ENCODE measurements around the gene PRKCA. TPM values are rescaled to one million over a fixed set of nuclear protein-coding genes. Genes with fewer than 3 reads are reported as not detected.

PRKCA gene
- total RNA-seq, 4 donors from 2014 or later, result 9.8 to 25.6 (median 12.2) TPM

DNA sequence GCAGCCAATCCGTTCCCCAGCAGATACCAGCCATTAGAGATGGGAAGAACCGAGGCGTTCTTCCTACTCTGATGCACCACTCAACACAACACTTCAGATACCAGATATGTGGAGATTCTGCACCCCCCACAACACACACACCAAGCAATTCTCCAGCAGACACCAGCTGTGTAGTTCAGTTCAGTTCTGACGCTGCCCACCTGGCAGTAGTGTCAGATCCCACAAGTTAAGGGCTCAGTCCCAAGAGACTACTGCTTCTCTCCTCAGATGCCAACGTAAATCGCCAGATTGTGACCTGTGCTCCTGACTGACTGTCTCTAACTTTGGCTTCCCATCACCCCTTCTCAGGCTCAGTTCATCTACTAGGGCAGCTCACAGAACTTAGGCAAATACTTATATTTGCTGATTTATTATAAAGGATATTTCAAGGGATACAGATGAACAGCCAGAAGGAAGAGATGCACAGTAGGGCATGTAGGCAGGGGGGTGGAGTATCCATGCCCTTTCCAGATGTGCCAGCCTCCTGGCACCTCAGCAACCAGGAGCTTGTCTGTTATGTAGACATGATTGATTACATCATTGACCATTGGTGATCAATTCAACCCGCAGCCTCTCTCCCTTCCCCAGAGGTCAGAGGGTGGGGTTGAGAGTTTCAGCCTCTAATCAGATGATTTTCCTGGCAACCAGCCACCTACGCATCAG is 110.6 kb downstream of the PRKCA start:
- Histone ChIP-seq H3K4me3 (no peak overlapping the region), H3K4me1 (no peaks in the 10 kb centered on the region), H3K27ac (no peak overlapping the region), H3K36me3 (no peaks in the 10 kb centered on the region), H3K27me3 (no peaks in the 10 kb centered on the region), H3K9me3 (no peaks in the 10 kb centered on the region)
- DNase-seq (ENCODE audit: low spot score in 2 of 2), result no peak
- WGBS, result 92% methylated on average over 8 of the region's 8 CpGs
- TF ChIP-seq POLR2A (IDR thresholded peaks at IDR 0.05) (no peak), EP300 (IDR thresholded peaks at IDR 0.05) (no peak), POLR2AphosphoS5 (IDR thresholded peaks at IDR 0.05) (no peak)
- TF ChIP-seq, protein P1, sequence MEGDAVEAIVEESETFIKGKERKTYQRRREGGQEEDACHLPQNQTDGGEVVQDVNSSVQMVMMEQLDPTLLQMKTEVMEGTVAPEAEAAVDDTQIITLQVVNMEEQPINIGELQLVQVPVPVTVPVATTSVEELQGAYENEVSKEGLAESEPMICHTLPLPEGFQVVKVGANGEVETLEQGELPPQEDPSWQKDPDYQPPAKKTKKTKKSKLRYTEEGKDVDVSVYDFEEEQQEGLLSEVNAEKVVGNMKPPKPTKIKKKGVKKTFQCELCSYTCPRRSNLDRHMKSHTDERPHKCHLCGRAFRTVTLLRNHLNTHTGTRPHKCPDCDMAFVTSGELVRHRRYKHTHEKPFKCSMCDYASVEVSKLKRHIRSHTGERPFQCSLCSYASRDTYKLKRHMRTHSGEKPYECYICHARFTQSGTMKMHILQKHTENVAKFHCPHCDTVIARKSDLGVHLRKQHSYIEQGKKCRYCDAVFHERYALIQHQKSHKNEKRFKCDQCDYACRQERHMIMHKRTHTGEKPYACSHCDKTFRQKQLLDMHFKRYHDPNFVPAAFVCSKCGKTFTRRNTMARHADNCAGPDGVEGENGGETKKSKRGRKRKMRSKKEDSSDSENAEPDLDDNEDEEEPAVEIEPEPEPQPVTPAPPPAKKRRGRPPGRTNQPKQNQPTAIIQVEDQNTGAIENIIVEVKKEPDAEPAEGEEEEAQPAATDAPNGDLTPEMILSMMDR (IDR thresholded peaks at IDR 0.05), result no peak

DNA sequence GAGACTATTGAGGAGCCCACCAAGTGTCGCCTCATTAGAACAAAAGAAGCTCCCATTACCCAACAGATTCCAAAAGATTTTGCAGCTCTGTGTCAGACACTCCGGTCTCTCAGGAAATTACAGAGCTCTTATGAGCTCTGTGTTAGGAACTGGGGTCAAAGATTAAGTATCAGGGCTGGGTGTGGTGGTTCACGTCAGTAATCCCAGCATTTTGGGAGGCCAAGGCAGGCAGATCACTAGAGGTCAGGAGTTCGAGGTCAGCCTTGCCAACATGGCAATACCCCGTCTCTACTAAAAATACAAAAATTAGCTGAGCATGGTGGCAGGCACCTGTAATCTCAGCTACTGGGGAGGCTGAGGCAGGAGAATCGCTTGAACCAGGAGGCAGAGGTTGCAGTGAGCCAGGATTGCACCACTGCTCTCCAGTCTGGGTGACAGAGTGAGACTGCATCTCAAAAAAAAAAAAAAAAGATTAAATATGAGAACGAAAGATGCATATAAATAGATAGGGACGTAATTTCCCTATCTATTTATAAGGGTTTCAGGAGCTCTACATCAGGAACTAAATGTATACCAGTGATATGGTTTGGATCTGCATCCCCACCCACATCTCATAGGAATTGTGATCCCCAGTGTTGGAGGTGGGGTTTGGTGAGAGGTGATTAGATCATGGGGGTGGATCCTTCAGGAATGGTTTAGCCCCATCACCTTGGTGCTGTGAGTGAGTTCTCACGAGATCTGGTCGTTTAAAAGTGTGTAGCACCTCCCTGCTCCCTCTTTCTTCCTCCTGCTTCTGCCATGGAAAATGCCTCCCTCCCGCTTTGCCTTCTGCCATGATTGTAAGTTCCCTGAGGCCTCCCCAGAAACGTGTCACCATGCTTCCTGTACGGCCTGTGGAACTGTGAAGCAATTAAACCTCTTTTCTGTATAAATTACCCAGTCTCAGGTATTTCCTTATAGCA is 111.4 kb downstream of the PRKCA start:
- H3K27ac ChIP-seq, result no peak overlapping the region
- WGBS, result 74% methylated on average over 13 of the region's 13 CpGs

DNA sequence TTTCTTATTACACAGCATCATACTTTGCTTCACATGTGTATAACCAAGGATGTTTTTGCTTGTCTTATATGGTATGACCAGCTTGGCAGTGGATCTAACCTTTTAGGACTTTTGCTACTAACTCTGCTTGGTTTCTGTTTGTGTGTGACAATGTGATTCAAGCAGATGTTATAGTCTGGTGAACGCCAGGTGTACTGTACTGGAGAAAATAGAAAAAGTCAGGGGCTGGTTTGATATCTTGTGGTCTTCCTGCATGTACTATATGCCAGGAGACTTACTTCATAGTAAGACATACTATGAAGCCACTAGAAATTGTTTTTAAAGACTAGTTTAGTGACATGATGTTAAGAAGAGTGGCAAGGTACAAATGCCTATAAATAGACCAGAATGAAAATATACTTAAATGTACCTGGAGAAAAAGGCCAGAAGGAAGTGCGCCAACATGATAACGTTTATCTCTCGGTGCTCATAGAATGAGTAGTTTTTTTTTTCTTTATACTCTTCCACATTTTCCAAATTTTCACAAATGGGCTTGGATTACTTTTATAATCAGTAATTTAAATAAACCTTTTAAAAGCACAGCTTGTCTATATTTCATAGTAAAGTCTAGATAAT is 112.3 kb downstream of the PRKCA start:
- H3K9me3 ChIP-seq, result no peaks in the 10 kb centered on the region
- no peak overlapping the region for H3K4me3 ChIP-seq
- no peaks in the 10 kb centered on the region for H3K36me3 ChIP-seq
- no peaks in the 10 kb centered on the region for H3K27me3 ChIP-seq
- H3K4me1 ChIP-seq, result no peaks in the 10 kb centered on the region
- H3K27ac ChIP-seq, result no peak overlapping the region
- 82% methylated on average over 4 of the region's 4 CpGs for WGBS
- no peak for DNase-seq (ENCODE audit: low spot score in 2 of 2)
- TF ChIP-seq POLR2A (IDR thresholded peaks at IDR 0.05), result no peak
- TF ChIP-seq, protein P1 (IDR thresholded peaks at IDR 0.05), result no peak
- no peak for TF ChIP-seq EP300 (IDR thresholded peaks at IDR 0.05)
- no peak for TF ChIP-seq POLR2AphosphoS5 (IDR thresholded peaks at IDR 0.05)

More for the DNA sequence above, 111.4 kb downstream of the PRKCA start:
- H3K9me3 ChIP-seq, result no peaks in the 10 kb centered on the region
- no peak overlapping the region for H3K4me3 ChIP-seq
- DNase-seq (ENCODE audit: low spot score in 2 of 2), result no peak
- H3K36me3 ChIP-seq, result no peaks in the 10 kb centered on the region
- no peaks in the 10 kb centered on the region for H3K27me3 ChIP-seq
- TF ChIP-seq POLR2A (IDR thresholded peaks at IDR 0.05) (no peak), POLR2AphosphoS5 (IDR thresholded peaks at IDR 0.05) (no peak), EP300 (IDR thresholded peaks at IDR 0.05) (no peak)
- TF ChIP-seq, protein P1 (IDR thresholded peaks at IDR 0.05), result no peak
- H3K4me1 ChIP-seq, result no peaks in the 10 kb centered on the region

DNA sequence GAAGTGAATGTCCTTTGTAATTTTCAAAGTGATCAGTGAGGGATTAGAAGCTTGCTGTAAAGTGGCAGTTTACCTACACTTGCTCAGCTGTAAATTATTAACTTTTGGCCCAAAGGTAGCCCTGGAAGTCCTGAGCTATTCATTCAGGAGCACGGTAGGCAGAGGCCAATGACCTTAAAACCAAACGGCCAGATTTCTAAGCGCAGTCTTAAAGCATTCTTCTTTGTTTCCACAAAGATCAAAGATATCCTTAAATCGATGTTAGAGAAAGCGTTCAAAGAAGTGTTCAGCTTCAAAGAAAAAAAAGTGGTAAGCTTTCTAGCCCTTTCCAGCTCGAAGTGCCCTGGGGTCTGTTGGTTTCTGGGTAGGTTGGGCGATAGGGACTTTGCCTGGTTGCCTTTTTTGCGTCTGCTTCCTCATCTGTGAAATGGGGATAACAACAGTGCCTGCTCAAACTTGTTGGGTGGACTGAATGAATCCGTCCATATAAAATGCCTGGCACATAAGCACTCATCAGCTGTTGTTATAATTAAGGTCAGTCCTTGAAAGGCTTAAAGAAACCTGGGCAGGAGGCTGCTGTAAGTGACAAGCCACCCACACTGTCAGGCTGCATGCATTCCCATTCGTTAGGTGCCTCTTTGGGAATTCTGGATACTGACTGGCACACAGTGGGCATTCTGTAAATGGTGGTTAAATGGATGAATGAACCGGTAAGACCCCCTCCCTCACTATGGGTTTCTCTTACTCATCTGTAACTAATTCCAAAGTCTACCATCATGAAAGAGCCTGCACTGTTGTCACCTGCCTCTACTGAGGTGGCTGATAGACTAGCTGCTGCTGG is 113.2 kb downstream of the PRKCA start:
- H3K27ac ChIP-seq, result no peak overlapping the region
- DNase-seq (ENCODE audit: low spot score in 2 of 2), result no peak
- H3K4me1 ChIP-seq, result no peaks in the 10 kb centered on the region
- H3K36me3 ChIP-seq, result no peaks in the 10 kb centered on the region
- WGBS, result 70% methylated on average over 11 of the region's 11 CpGs
- TF ChIP-seq POLR2AphosphoS5 (IDR thresholded peaks at IDR 0.05) (no peak), EP300 (IDR thresholded peaks at IDR 0.05) (no peak), POLR2A (IDR thresholded peaks at IDR 0.05) (no peak)
- TF ChIP-seq, protein P1 (IDR thresholded peaks at IDR 0.05), result no peak
- no peaks in the 10 kb centered on the region for H3K9me3 ChIP-seq
- H3K4me3 ChIP-seq, result no peak overlapping the region
- H3K27me3 ChIP-seq, result no peaks in the 10 kb centered on the region

All from suprapubic skin (tissue), 4 donors.